BLaER1 treated with 17β-estradiol and CSF1 and Interleukin-3, amounts not matched to agents 10 nM and 100 nM (cell line): ENCODE data around the gene CARMIL3.

ENCODE experiments used
- H3K27ac ChIP-seq, 11 experiments: shearing (Covaris generic); formaldehyde crosslinking; 2 replicates each; pipeline ENCODE4 v1.8.1; 2022
- H3K27me3 ChIP-seq, 11 experiments: shearing (Covaris generic); formaldehyde crosslinking; 2 replicates each; pipeline ENCODE4 v1.8.1; 2022
- H3K36me3 ChIP-seq, 11 experiments: shearing (Covaris generic); formaldehyde crosslinking; 2 replicates each; pipeline ENCODE4 v1.8.1; 2022
- H3K4me1 ChIP-seq, 10 experiments: shearing (Covaris generic); formaldehyde crosslinking; 2 replicates each; pipeline ENCODE4 v1.8.1; 2022
- H3K4me2 ChIP-seq, 11 experiments: shearing (Covaris generic); formaldehyde crosslinking; 2 replicates each; pipeline ENCODE4 v1.8.1; 2022
- H3K4me3 ChIP-seq, 10 experiments: shearing (Covaris generic); formaldehyde crosslinking; 2 replicates each; pipeline ENCODE4 v1.8.1; 2022
- H3K9ac ChIP-seq, 11 experiments: shearing (Covaris generic); formaldehyde crosslinking; 2 replicates each; pipeline ENCODE4 v1.8.1; 2022
- H3K9me3 ChIP-seq, 11 experiments: shearing (Covaris generic); formaldehyde crosslinking; replicated peaks in 1 of 11; 2 replicates each; pipeline ENCODE4 v1.8.1; 2022
- H4K20me1 ChIP-seq, 11 experiments: shearing (Covaris generic); formaldehyde crosslinking; 2 replicates each; pipeline ENCODE4 v1.8.1; 2022
- Cebpa-rat ChIP-seq, 11 experiments: shearing (Covaris generic); IDR thresholded peaks; 2 replicates each; pipeline ENCODE4 v1.8.1; 2022

CARMIL3 gene

DNA sequence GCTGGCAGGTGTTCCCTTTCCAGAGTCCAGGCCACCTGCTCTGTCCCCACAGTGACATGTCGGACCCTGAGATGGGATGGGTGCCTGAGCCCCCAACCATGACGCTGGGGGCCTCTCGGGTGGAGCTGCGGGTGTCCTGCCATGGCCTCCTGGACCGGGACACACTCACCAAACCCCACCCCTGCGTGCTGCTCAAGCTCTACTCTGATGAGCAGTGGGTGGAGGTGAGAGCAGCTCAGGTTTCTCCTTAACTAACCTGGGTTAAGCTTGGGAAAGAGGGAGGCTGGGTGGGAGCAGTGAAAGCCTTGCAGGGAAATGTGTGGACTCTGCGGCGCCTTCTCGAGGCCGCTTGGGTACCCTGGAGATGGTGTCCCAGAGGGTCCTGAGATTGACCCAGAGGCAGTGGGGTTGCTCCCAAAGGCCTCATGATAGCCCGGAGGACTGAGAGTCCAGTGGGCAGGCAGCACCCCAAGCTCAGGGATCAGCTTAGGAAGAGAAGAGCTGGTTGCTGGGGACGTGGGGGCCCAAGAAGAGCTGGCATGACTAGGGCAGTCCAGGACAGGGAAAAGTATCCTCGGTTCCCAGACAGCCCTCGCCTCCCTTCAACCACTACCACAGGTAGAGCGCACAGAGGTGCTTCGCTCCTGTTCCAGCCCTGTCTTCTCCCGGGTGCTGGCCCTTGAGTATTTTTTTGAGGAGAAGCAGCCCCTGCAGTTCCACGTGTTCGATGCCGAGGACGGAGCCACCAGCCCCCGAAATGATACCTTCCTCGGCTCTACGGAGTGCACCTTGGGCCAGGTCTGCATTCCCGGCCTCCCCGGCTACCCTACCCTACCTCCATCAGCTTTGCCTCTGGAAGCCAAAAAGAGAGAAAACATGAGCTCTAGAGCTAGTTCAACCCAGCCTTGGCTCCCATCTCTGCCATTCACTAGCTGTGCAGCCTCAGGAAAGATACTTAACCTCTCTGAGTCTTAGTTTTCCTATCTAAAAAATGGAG, 21.4 kb downstream of the CARMIL3 start:
- H3K27ac ChIP-seq, result no peak overlapping the region
- no peak for TF ChIP-seq Cebpa-rat (IDR thresholded peaks at IDR 0.05)
- H3K4me3 ChIP-seq, result no peak overlapping the region
- no peaks in the 10 kb centered on the region for H3K36me3 ChIP-seq
- H4K20me1 ChIP-seq, result no peaks in the 10 kb centered on the region
- peaks cover 0 to 38% (median 23%) of the 10 kb centered on the region in 10 experiments; a peak in 14 of 20 replicates for H3K4me1 ChIP-seq
- no peak overlapping the region for H3K9ac ChIP-seq
- H3K9me3 ChIP-seq, result no peaks in the 10 kb centered on the region
- H3K27me3 ChIP-seq, result no peaks in the 10 kb centered on the region
- peak overlapping the region in 5 of 11 experiments; percentile 4 to 45 (median 43); a peak in 7 of 22 replicates for H3K4me2 ChIP-seq

GRCh38 chr14:24074625-24075484, 23.0 kb downstream of the CARMIL3 start:
- TF ChIP-seq Cebpa-rat (IDR thresholded peaks at IDR 0.05), result no peak
- H3K9ac ChIP-seq, result no peak overlapping the region
- no peak overlapping the region for H3K27ac ChIP-seq
- peaks cover 0 to 36% (median 31%) of the 10 kb centered on the region in 10 experiments; a peak in 17 of 20 replicates for H3K4me1 ChIP-seq
- peak overlapping the region in 2 of 11 experiments; percentile 2 to 7; a peak in 2 of 22 replicates for H3K4me2 ChIP-seq
- H3K9me3 ChIP-seq, result no peaks in the 10 kb centered on the region
- peaks cover 0 to 4% (median 0%) of the 10 kb centered on the region in 11 experiments; a peak in 1 of 22 replicates for H3K27me3 ChIP-seq
- H3K4me3 ChIP-seq, result no peak overlapping the region
- 0 out of 22 replicates have a peak, but pooled peaks cover 0 to under 1% (median 0%) of the 10 kb centered on the region in 11 experiments for H4K20me1 ChIP-seq
- H3K36me3 ChIP-seq, result no peaks in the 10 kb centered on the region

- Histone ChIP-seq H3K4me1 (peaks cover 8 to 43% (median 37%) of the 10 kb centered on the region in 10 experiments; a peak in 19 of 20 replicates), H3K9ac (no peak overlapping the region), H3K4me2 (peak overlapping the region in 2 of 11 experiments; percentile 2 to 7; a peak in 2 of 22 replicates), H3K4me3 (no peak overlapping the region), H4K20me1 (peaks cover 0 to 5% (median 0%) of the 10 kb centered on the region in 11 experiments; a peak in 2 of 22 replicates), H3K36me3 (no peaks in the 10 kb centered on the region), H3K27ac (no peak overlapping the region), H3K27me3 (peaks cover 0 to 12% (median 0%) of the 10 kb centered on the region in 11 experiments; a peak in 2 of 22 replicates), H3K9me3 (no peaks in the 10 kb centered on the region)
- no peak for TF ChIP-seq Cebpa-rat (IDR thresholded peaks at IDR 0.05)
Observed at GRCh38 chr14:24075485-24076301, 23.9 kb downstream of the CARMIL3 start.

DNA sequence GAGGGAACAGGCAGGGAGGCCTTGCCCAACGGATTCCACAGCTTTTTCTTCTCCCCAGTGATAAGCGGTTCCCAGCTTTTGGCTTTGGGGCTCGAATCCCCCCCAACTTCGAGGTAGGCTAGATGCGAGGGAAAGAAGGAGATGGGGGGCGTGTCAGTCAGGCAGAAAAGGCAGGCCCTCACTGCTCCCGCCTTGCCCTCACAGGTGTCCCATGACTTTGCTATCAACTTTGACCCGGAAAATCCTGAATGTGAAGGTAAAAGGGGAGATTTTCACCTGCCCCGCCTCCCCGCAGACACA, 24.4 kb downstream of the CARMIL3 start:
- Histone ChIP-seq H3K4me2 (no peak overlapping the region), H3K36me3 (no peaks in the 10 kb centered on the region), H3K27ac (no peak overlapping the region), H3K4me3 (no peak overlapping the region), H3K4me1 (peaks cover 11 to 48% (median 41%) of the 10 kb centered on the region in 10 experiments; a peak in 19 of 20 replicates), H4K20me1 (peaks cover 0 to 5% (median 0%) of the 10 kb centered on the region in 11 experiments; a peak in 2 of 22 replicates), H3K27me3 (peaks cover 0 to 16% (median 0%) of the 10 kb centered on the region in 11 experiments; a peak in 7 of 22 replicates), H3K9ac (no peak overlapping the region), H3K9me3 (no peaks in the 10 kb centered on the region)
- no peak for TF ChIP-seq Cebpa-rat (IDR thresholded peaks at IDR 0.05)

GRCh38 chr14:24077086-24077485, 25.3 kb downstream of the CARMIL3 start:
- Histone ChIP-seq H3K4me2 (no peak overlapping the region; a peak in 1 of 22 replicates), H3K9ac (no peak overlapping the region), H3K4me1 (peaks cover 11 to 56% (median 49%) of the 10 kb centered on the region in 10 experiments; a peak in 19 of 20 replicates), H4K20me1 (peaks cover 0 to 5% (median 0%) of the 10 kb centered on the region in 11 experiments; a peak in 2 of 22 replicates), H3K27me3 (peaks cover 0 to 25% (median 7%) of the 10 kb centered on the region in 11 experiments; a peak in 12 of 22 replicates), H3K36me3 (no peaks in the 10 kb centered on the region), H3K9me3 (no peaks in the 10 kb centered on the region), H3K27ac (no peak overlapping the region), H3K4me3 (no peak overlapping the region)
- no peak for TF ChIP-seq Cebpa-rat (IDR thresholded peaks at IDR 0.05)

GRCh38 chr14:24078146-24078545, 26.3 kb downstream of the CARMIL3 start:
- Histone ChIP-seq H3K4me2 (peak overlapping the region in 7 of 11 experiments; percentile 8 to 97 (median 47); a peak in 11 of 22 replicates), H4K20me1 (peaks cover 0 to 9% (median 0%) of the 10 kb centered on the region in 11 experiments; a peak in 2 of 22 replicates), H3K4me3 (no peak overlapping the region), H3K4me1 (peaks cover 11 to 52% (median 41%) of the 10 kb centered on the region in 10 experiments; a peak in 19 of 20 replicates), H3K36me3 (no peaks in the 10 kb centered on the region), H3K9ac (0 out of 22 replicates have a peak overlapping the region, but pooled peaks of 2 of the 11 experiments have one; percentile 9 to 43), H3K27ac (no peak overlapping the region), H3K27me3 (peaks cover 0 to 35% (median 13%) of the 10 kb centered on the region in 11 experiments; a peak in 12 of 22 replicates), H3K9me3 (no peaks in the 10 kb centered on the region)
- TF ChIP-seq Cebpa-rat (IDR thresholded peaks at IDR 0.05), result no peak

- Histone ChIP-seq H3K9ac (no peak overlapping the region), H3K27me3 (peaks cover 0 to 36% (median 13%) of the 10 kb centered on the region in 11 experiments; a peak in 12 of 22 replicates), H3K27ac (no peak overlapping the region), H3K4me1 (peaks cover 11 to 61% (median 46%) of the 10 kb centered on the region in 10 experiments; a peak in 19 of 20 replicates), H3K9me3 (no peaks in the 10 kb centered on the region), H3K4me2 (peak overlapping the region in 9 of 11 experiments; percentile 95 to 100 (median 98); a peak in 18 of 22 replicates), H4K20me1 (peaks cover 0 to 9% (median 0%) of the 10 kb centered on the region in 11 experiments; a peak in 2 of 22 replicates), H3K4me3 (no peak overlapping the region), H3K36me3 (no peaks in the 10 kb centered on the region)
- TF ChIP-seq Cebpa-rat (IDR thresholded peaks at IDR 0.05), result no peak
Observed at GRCh38 chr14:24079491-24080141, 27.8 kb downstream of the CARMIL3 start.
